ENCODE measurements around the gene AGGF1. TPM values are rescaled to one million over a fixed set of nuclear protein-coding genes. Genes with fewer than 3 reads are reported as not detected.

Gene AGGF1
- total and polyA plus RNA-seq, 2 experiments from 2014 or later = 24.4 to 27.5 TPM

GRCh38 chr5:77029376-77029885 lies 773 bp upstream of the AGGF1 start (continued):
- TF ChIP-seq ETS1 (IDR thresholded peaks at IDR 0.05) (no peak), EZH2phosphoT487 (IDR thresholded peaks at IDR 0.05; ENCODE audit: unreplicated experiment) (no peak), EZH2 (IDR thresholded peaks at IDR 0.05; ENCODE audit: low read depth, unreplicated experiment) (no peak), STAT1 (IDR thresholded peaks at IDR 0.05; ENCODE audit: unreplicated experiment) (no peak), CREB1 (CRISPR knock-in tag; IDR thresholded peaks at IDR 0.05; ENCODE audit: low read depth) (no peak), ZNF331 (CRISPR knock-in tag; IDR thresholded peaks at IDR 0.05; ENCODE audit: low read depth) (no peak), ZNF114 (CRISPR knock-in tag; IDR thresholded peaks at IDR 0.05) (no peak), ZNF462 (CRISPR knock-in tag; IDR thresholded peaks at IDR 0.05) (no peak)

DNA sequence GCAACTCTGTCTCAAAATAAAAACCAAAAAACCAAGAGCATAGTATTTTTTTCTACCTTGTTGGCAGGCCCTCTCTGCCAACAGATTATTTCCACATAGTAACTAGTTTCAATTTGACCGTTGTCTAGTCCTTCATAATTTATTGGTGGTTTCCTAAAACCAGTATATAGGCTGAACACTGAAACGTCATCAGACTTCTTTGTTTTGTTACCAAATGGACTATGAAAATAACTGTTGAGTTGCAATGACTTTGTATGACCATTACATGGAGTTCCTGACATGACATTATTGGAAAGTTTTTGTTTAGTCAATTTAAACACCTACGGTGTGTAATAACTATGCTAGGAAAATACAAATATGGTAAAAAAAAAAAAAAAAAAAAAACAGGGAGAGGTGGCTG lies 1.7 kb downstream of the AGGF1 start:
- Histone ChIP-seq H3F3A (replicated peaks; ENCODE audit: low read depth) (peaks cover 3% of the 10 kb centered on the region; the same call in 1 of the 2 replicates), H3K4me1 (ENCODE audit: insufficient read depth) (no peaks in the 10 kb centered on the region), H2AFZ (no peak overlapping the region), H3K27ac (ENCODE audit: low read depth) (no peak overlapping the region), H3K79me2 (replicated peaks; ENCODE audit: insufficient read depth) (0 out of 2 replicates have a peak, but pooled peaks cover 5% of the 10 kb centered on the region), H3K4me3 (no peak overlapping the region), H3K36me3 (ENCODE audit: insufficient read depth) (peaks cover 11% of the 10 kb centered on the region; the same call in 1 of the 2 replicates), H3K27me3 (ENCODE audit: insufficient read depth) (peaks cover 8% of the 10 kb centered on the region; the same call in 1 of the 2 replicates), H3K4me2 (no peak overlapping the region), H3K9me2 (ENCODE audit: insufficient read depth) (no peaks in the 10 kb centered on the region), H4K20me1 (replicated peaks; ENCODE audit: insufficient read depth) (no peaks in the 10 kb centered on the region)
- Mint-ChIP-seq H3K27ac (no peak overlapping the region), H3K9me3 (peaks cover 27% of the 10 kb centered on the region), H3K4me1 (peaks cover 6% of the 10 kb centered on the region), H3K36me3 (ENCODE audit: low read depth) (peaks cover 39% of the 10 kb centered on the region), H3K27me3 (ENCODE audit: insufficient read depth, low read depth, poor library complexity) (peaks cover 10% of the 10 kb centered on the region), H3K4me3 (peak overlapping the region; percentile 87; the same call in 2 of the 3 replicates)
- no peak for DNase-seq (ENCODE audit: low spot score)
- ATAC-seq = no peak
- TF ChIP-seq ZNF331 (CRISPR knock-in tag; IDR thresholded peaks at IDR 0.05; ENCODE audit: low read depth) = no peak
- TF ChIP-seq ZNF114 (CRISPR knock-in tag; IDR thresholded peaks at IDR 0.05) = no peak
- no peak for TF ChIP-seq CTCF (conservative IDR thresholded peaks at IDR 0.05; ENCODE audit: low read depth in 2 of 2)
- TF ChIP-seq JUNB (IDR thresholded peaks at IDR 0.05; ENCODE audit: unreplicated experiment) = no peak
- no peak for TF ChIP-seq STAT1 (IDR thresholded peaks at IDR 0.05; ENCODE audit: unreplicated experiment)
- no peak for TF ChIP-seq POLR2AphosphoS5 (IDR thresholded peaks at IDR 0.05; ENCODE audit: low read depth)
- no peak for TF ChIP-seq CREB1 (CRISPR knock-in tag; IDR thresholded peaks at IDR 0.05; ENCODE audit: low read depth)
- TF ChIP-seq ETS1 (IDR thresholded peaks at IDR 0.05) = no peak
- no peak for TF ChIP-seq EZH2phosphoT487 (IDR thresholded peaks at IDR 0.05; ENCODE audit: unreplicated experiment)
- TF ChIP-seq NANOG (IDR thresholded peaks at IDR 0.05; ENCODE audit: borderline replicate concordance) = no peak
